Activated T-cell treated with anti-CD3 and anti-CD28 coated beads, Interleukin-2, amount 50 U/mL, for 24 hours (primary cell): ENCODE results near the gene EPHB3.
A peak's percentile ranks its signal among the peaks of the same experiment; 100 is the strongest.

Source experiments
- DNase-seq: peaks from one replicate; pipeline ENCODE4 v3.0.0-alpha.2; 2020
- H3K27ac Mint-ChIP-seq: 2 replicates; pipeline ENCODE4 v1.8.0; 2020; ENCODE audit warnings: mild to moderate bottlenecking, mixed read lengths
- H3K27me3 Mint-ChIP-seq: 2 replicates; pipeline ENCODE4 v1.8.0; 2020; ENCODE audit warnings: mixed read lengths
- H3K36me3 Mint-ChIP-seq: 2 replicates; pipeline ENCODE4 v1.8.0; 2020; ENCODE audit warnings: low read depth, mixed read lengths
- H3K4me1 Mint-ChIP-seq: 2 replicates; pipeline ENCODE4 v1.8.0; 2020; ENCODE audit warnings: low read depth, mixed read lengths
- H3K4me3 Mint-ChIP-seq: 2 replicates; pipeline ENCODE4 v1.8.0; 2020; ENCODE audit warnings: mild to moderate bottlenecking, moderate library complexity, mixed read lengths
- H3K9me3 Mint-ChIP-seq: 2 replicates; pipeline ENCODE4 v1.8.0; 2020; ENCODE audit warnings: mixed read lengths

Gene EPHB3

GRCh38 chr3:184539801-184540435, 21.7 kb upstream of the EPHB3 start:
- no peak for DNase-seq
- H3K36me3 Mint-ChIP-seq = no peaks in the 10 kb centered on the region

GRCh38 chr3:184540777-184541681, 20.6 kb upstream of the EPHB3 start:
- H3K4me3 Mint-ChIP-seq = no peak overlapping the region
- no peaks in the 10 kb centered on the region for H3K36me3 Mint-ChIP-seq
- H3K27me3 Mint-ChIP-seq = peaks cover 38% of the 10 kb centered on the region
- no peaks in the 10 kb centered on the region for H3K9me3 Mint-ChIP-seq
- peak; percentile 77 for DNase-seq
- no peak overlapping the region for H3K27ac Mint-ChIP-seq
- H3K4me1 Mint-ChIP-seq = peaks cover 9% of the 10 kb centered on the region

More at GRCh38 chr3:184539801-184540435, 21.7 kb upstream of the EPHB3 start:
- Mint-ChIP-seq H3K9me3 (no peaks in the 10 kb centered on the region), H3K27ac (no peak overlapping the region), H3K4me3 (no peak overlapping the region), H3K27me3 (peaks cover 38% of the 10 kb centered on the region), H3K4me1 (peaks cover 9% of the 10 kb centered on the region)

GRCh38 chr3:184541886-184542562, 19.6 kb upstream of the EPHB3 start:
- peaks cover 35% of the 10 kb centered on the region for H3K27me3 Mint-ChIP-seq
- no peaks in the 10 kb centered on the region for H3K36me3 Mint-ChIP-seq
- H3K9me3 Mint-ChIP-seq = no peaks in the 10 kb centered on the region
- no peak overlapping the region for H3K4me3 Mint-ChIP-seq
- H3K4me1 Mint-ChIP-seq = peaks cover 9% of the 10 kb centered on the region
- no peak for DNase-seq
- no peak overlapping the region for H3K27ac Mint-ChIP-seq

DNA sequence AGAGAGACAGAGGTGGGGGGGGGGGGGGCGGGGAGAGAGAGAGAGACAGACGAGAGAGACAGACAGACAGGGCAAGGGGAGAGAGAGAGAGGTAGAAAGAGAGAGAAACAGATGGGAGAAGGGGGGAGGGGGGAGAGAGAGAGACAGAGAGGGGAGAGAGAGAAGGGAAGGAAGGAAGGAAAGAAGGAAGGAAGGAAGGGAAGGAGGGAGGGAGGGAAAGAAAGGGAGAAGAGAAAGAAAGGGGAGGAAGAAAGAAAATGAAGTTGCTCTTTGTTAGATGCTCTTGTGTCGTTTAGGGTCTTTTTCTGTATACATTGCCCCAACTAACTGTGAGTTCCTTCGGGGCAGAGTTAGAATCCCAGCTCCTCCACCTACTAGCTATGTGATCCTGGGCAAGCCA, 19.0 kb upstream of the EPHB3 start:
- no peak for DNase-seq
- no peaks in the 10 kb centered on the region for H3K36me3 Mint-ChIP-seq
- peaks cover 35% of the 10 kb centered on the region for H3K27me3 Mint-ChIP-seq
- peaks cover 9% of the 10 kb centered on the region for H3K4me1 Mint-ChIP-seq
- no peaks in the 10 kb centered on the region for H3K9me3 Mint-ChIP-seq
- H3K4me3 Mint-ChIP-seq = no peak overlapping the region
- no peak overlapping the region for H3K27ac Mint-ChIP-seq

DNA sequence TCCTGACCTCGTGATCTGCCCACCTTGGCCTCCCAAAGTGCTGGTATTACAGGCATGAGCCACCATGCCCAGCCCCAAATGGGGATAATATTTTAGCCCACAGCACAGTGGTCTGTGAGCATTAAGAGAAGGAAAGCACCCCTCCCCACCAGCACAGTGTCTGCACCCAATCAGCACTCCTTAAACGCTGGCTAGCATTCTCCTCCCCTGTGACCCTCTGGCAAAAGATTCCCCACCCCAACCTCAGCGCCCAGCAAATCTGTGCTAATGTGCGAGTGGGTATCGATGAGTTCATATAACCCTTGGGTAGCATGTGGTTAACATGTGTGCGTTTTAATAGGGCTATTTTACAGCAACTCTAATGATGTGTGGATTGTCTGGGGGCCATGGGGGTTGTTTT, 18.3 kb upstream of the EPHB3 start:
- no peaks in the 10 kb centered on the region for H3K36me3 Mint-ChIP-seq
- H3K9me3 Mint-ChIP-seq = no peaks in the 10 kb centered on the region
- peaks cover 35% of the 10 kb centered on the region for H3K27me3 Mint-ChIP-seq
- no peak overlapping the region for H3K4me3 Mint-ChIP-seq
- no peak for DNase-seq
- peaks cover 9% of the 10 kb centered on the region for H3K4me1 Mint-ChIP-seq
- no peak overlapping the region for H3K27ac Mint-ChIP-seq

GRCh38 chr3:184543843-184544512, 17.6 kb upstream of the EPHB3 start:
- Mint-ChIP-seq H3K4me3 (no peak overlapping the region), H3K4me1 (peaks cover 9% of the 10 kb centered on the region), H3K9me3 (no peaks in the 10 kb centered on the region), H3K27me3 (peaks cover 31% of the 10 kb centered on the region), H3K36me3 (no peaks in the 10 kb centered on the region), H3K27ac (no peak overlapping the region)
- peak; percentile 81 for DNase-seq

GRCh38 chr3:184544513-184544861, 17.1 kb upstream of the EPHB3 start:
- H3K4me1 Mint-ChIP-seq = peaks cover 9% of the 10 kb centered on the region
- H3K4me3 Mint-ChIP-seq = no peak overlapping the region
- H3K36me3 Mint-ChIP-seq = no peaks in the 10 kb centered on the region
- H3K27me3 Mint-ChIP-seq = peaks cover 31% of the 10 kb centered on the region
- no peaks in the 10 kb centered on the region for H3K9me3 Mint-ChIP-seq
- DNase-seq = no peak
- no peak overlapping the region for H3K27ac Mint-ChIP-seq

DNA sequence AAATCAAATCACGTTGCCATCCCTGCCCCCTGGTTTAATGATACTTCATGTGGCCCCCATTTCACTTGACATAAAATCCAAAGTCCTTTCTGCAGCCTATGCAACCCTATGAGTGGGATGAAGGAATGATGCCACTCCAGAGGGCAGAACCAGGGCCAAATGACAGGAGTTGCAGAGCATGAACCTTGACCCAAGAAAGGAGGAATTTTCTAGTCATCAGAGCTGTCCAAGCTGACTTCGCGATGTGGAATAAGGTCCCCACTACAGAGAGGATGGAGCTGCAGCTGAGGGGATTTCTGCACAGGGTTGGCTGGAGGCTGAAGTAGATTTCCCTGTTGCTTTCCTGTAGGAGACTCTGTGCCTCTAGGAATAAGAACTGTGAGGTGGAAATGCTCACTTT, 15.8 kb upstream of the EPHB3 start:
- peaks cover 27% of the 10 kb centered on the region for H3K27me3 Mint-ChIP-seq
- peaks cover 9% of the 10 kb centered on the region for H3K4me1 Mint-ChIP-seq
- no peak overlapping the region for H3K4me3 Mint-ChIP-seq
- H3K9me3 Mint-ChIP-seq = no peaks in the 10 kb centered on the region
- DNase-seq = no peak
- H3K36me3 Mint-ChIP-seq = no peaks in the 10 kb centered on the region
- H3K27ac Mint-ChIP-seq = no peak overlapping the region

- Mint-ChIP-seq H3K27ac (no peak overlapping the region), H3K9me3 (no peaks in the 10 kb centered on the region), H3K4me3 (no peak overlapping the region), H3K4me1 (peaks cover 7% of the 10 kb centered on the region), H3K36me3 (no peaks in the 10 kb centered on the region), H3K27me3 (peaks cover 24% of the 10 kb centered on the region)
- no peak for DNase-seq
Measured at GRCh38 chr3:184546252-184546651, 15.3 kb upstream of the EPHB3 start.

GRCh38 chr3:184549796-184550577, 11.6 kb upstream of the EPHB3 start:
- no peaks in the 10 kb centered on the region for H3K9me3 Mint-ChIP-seq
- no peak overlapping the region for H3K27ac Mint-ChIP-seq
- H3K4me3 Mint-ChIP-seq = no peak overlapping the region
- no peaks in the 10 kb centered on the region for H3K4me1 Mint-ChIP-seq
- peaks cover 9% of the 10 kb centered on the region for H3K27me3 Mint-ChIP-seq
- H3K36me3 Mint-ChIP-seq = no peaks in the 10 kb centered on the region
- DNase-seq = no peak

- Mint-ChIP-seq H3K9me3 (no peaks in the 10 kb centered on the region), H3K4me3 (no peak overlapping the region), H3K4me1 (peaks cover 7% of the 10 kb centered on the region), H3K27me3 (peaks cover 15% of the 10 kb centered on the region), H3K27ac (no peak overlapping the region), H3K36me3 (no peaks in the 10 kb centered on the region)
- no peak for DNase-seq
Measured at GRCh38 chr3:184551103-184551502, 10.5 kb upstream of the EPHB3 start.

DNA sequence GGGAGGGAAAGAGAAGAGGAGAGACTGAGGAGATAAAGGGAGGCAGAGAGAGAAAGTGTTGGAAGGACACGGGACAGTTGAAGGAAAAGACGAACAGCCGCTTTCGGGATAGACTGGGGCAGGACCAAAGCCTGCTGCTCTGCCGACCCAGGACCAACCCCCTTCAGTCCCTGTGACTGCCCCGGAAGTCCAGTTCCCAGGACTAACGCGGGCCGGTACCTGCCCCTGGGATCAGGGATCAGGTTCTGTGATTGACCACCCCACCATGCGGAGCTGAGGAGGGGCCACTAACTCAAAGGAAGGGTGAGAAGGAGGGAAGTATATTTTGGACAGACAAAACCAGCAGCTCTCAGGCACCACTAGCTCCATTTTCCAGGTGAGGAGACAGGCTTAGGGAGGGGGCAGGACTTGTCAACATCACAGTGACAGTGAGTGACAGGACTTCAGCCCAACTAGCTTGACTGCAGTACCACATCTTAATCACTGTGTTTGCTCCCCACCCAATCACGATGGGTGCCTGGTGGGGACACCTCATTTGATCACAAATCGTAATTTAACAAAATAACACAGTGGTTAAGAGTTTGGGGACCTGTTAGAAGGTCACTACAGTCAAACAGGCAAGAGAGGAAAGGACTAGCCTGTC, 9.8 kb upstream of the EPHB3 start:
- Mint-ChIP-seq H3K36me3 (no peaks in the 10 kb centered on the region), H3K4me3 (no peak overlapping the region), H3K27me3 (peaks cover 21% of the 10 kb centered on the region), H3K9me3 (no peaks in the 10 kb centered on the region), H3K27ac (no peak overlapping the region), H3K4me1 (peaks cover 13% of the 10 kb centered on the region)
- DNase-seq = no peak

- Mint-ChIP-seq H3K9me3 (no peaks in the 10 kb centered on the region), H3K27me3 (peaks cover 25% of the 10 kb centered on the region), H3K27ac (no peak overlapping the region), H3K36me3 (no peaks in the 10 kb centered on the region), H3K4me1 (peaks cover 19% of the 10 kb centered on the region), H3K4me3 (no peak overlapping the region)
- DNase-seq = no peak
Measured at GRCh38 chr3:184552296-184552695, 9.3 kb upstream of the EPHB3 start.
